Measurements from ENCODE around the gene DNA2.

The DNA2 gene

DNA sequence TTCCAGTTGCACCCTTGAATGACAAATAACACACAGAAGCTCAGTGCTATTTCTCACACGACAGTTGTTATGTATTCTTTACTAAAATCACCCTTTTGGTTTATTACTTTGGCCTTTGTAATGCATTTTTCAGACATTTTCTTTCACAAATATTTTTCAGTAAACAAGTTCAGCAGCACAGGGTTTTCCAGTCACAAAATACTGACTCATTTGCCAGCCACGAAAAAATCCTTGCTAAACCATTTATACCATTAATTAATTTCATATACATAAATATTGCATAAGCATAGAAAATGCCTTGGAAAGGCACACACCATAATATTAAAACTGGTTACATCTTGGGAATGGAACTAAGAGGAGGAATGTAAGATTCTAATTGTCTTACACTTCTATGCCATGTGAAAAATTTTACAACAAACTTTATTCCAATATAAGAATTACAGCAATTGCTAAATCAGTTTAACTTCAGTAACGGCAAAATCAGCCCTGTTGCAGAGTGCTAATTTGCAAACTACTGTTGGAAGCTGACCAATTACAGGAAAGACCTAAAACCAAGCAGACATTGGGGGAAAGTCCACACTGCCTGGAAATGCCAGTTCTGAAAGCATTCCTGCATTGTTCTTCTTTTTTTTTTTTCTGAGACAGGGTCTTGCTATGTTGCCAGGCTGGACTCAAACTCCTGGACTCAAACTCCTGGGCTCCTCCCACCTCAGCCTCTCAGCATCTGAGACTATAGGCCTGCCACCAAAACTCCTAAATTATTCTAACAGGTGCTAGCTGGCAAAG is 107.5 kb downstream of the DNA2 start:
- Mint-ChIP-seq H3K27me3 (no peaks in the 10 kb centered on the region), H3K9me3 (no peaks in the 10 kb centered on the region), H3K27ac (no peak overlapping the region), H3K4me1 (ENCODE audit: low read depth) (no peaks in the 10 kb centered on the region), H3K4me3 (no peak overlapping the region), H3K36me3 (ENCODE audit: low read depth) (peaks cover 64% of the 10 kb centered on the region)
- intact Hi-C loops (cut with micrococcal nuclease) = no loop called here
